Ectodermal cell (in vitro differentiated cells): ENCODE data around the gene ARRB1.

Source experiments
- H3K27ac ChIP-seq: 2 replicates; pipeline ENCODE4 v1.7.0; 2013; ENCODE audit warnings: mild to moderate bottlenecking, low read depth, low read length; ENCODE audit not compliant: insufficient read depth, poor library complexity, severe bottlenecking
- H3K27me3 ChIP-seq: 2 replicates; pipeline ENCODE4 v1.7.0; 2013; ENCODE audit warnings: mild to moderate bottlenecking, low read length; ENCODE audit not compliant: insufficient read depth, control insufficient read depth, poor library complexity, severe bottlenecking
- H3K36me3 ChIP-seq: one replicate; pipeline ENCODE4 v1.7.0; 2013; ENCODE audit warnings: low read length; ENCODE audit not compliant: control insufficient read depth, insufficient read depth
- H3K4me1 ChIP-seq: one replicate; pipeline ENCODE4 v1.7.0; 2013; ENCODE audit warnings: low read length; ENCODE audit not compliant: control insufficient read depth, insufficient read depth
- H3K4me3 ChIP-seq: 2 replicates; pipeline ENCODE4 v1.7.0; 2013; ENCODE audit warnings: low read depth, low read length, control low read depth; ENCODE audit not compliant: insufficient read depth
- H3K9me3 ChIP-seq: 2 replicates; pipeline ENCODE4 v1.7.0; 2013; ENCODE audit warnings: mild to moderate bottlenecking, low read length, moderate library complexity; ENCODE audit not compliant: control insufficient read depth
- WGBS, 2 experiments: methylation state at CpG; one replicate each; pipeline ENCODE4 v1.1.7; 2013; ENCODE audit warnings: missing lambda C conversion rate in 2 of 2; 5-methylcytosine and 5-hydroxymethylcytosine counted together

Gene ARRB1

GRCh38 chr11:75286826-75287465 is 64.5 kb downstream of the ARRB1 start:
- Histone ChIP-seq H3K27ac (no peak overlapping the region), H3K27me3 (no peaks in the 10 kb centered on the region), H3K4me1 (peaks cover 10% of the 10 kb centered on the region), H3K4me3 (no peak overlapping the region), H3K36me3 (no peaks in the 10 kb centered on the region), H3K9me3 (no peaks in the 10 kb centered on the region)
- WGBS, 2 experiments: 92 to 96% methylated on average over 14 of the region's 14 CpGs

DNA sequence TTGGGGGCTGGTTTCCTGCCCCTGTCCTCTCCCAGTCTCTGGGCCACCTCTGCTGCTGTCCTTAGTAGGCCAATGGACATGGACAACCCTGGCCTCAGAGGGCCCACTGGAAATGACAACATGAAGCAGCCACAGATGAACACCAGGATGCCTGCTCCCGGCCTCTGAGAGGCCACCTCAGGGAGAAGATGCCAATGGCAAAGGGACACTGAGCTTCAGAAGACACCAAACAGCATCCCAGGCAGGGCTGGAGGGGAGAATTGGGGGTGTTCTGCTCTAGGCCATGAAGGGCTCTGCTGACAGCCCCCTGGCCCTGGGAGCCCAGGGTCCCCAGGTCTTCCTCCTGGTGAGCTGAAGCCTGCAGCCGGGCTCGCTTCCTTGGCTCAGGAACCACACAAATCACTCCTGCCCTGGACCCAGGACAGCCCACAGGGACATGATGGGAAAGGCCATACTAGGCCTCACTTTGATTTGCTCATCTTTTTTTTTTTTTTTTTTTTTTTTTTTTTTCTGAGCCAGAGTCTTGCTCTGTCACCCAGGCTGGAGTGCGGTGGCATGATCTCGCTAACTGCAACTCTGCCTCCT is 65.6 kb downstream of the ARRB1 start:
- Histone ChIP-seq H3K27me3 (no peaks in the 10 kb centered on the region), H3K4me3 (no peak overlapping the region), H3K27ac (no peak overlapping the region), H3K36me3 (no peaks in the 10 kb centered on the region), H3K9me3 (no peaks in the 10 kb centered on the region), H3K4me1 (peaks cover 10% of the 10 kb centered on the region)
- 93 to 94% methylated on average over 5 of the region's 5 CpGs for WGBS, 2 experiments

GRCh38 chr11:75283391-75283931 is 68.0 kb downstream of the ARRB1 start:
- WGBS, 2 experiments: 76 to 85% methylated on average over 15 to 16 of the region's 16 CpGs
- Histone ChIP-seq H3K36me3 (no peaks in the 10 kb centered on the region), H3K4me1 (peaks cover 10% of the 10 kb centered on the region), H3K9me3 (no peaks in the 10 kb centered on the region), H3K27ac (no peak overlapping the region), H3K27me3 (no peaks in the 10 kb centered on the region), H3K4me3 (no peak overlapping the region)

DNA sequence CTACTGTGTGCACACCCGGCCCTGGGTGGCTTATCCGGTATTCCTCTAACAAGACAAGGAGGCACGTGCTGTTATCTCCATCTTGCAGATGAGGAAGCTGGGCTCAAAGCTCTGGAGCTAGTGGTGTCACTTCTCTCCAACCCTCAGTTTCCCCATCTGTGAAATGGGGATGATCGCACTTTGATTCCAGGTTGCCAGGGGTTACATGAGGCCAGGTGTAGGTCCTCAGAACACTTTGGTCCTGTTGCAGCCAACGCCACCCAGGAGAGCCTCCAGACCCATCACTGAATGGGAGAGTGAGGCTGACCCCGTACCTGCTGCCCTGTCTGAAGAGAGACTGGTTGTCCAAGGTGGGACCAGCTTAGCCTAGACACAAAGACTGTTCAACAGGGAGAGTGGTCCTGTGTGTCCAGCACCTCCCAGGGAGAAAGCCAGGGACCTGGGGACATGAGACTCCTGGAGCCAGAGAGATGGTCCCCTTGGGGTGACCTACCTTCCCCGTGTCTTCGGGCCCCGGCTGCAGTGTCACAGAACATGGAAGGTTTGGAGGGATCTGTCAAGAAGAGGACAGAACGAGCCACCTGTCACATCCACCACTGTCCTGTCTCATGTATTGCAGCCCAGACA is 69.9 kb downstream of the ARRB1 start:
- Histone ChIP-seq H3K36me3 (no peaks in the 10 kb centered on the region), H3K4me1 (peaks cover 10% of the 10 kb centered on the region), H3K27me3 (no peaks in the 10 kb centered on the region), H3K4me3 (no peak overlapping the region), H3K9me3 (no peaks in the 10 kb centered on the region), H3K27ac (no peak overlapping the region)
- 96% methylated on average over 10 of the region's 10 CpGs for WGBS, 2 experiments

GRCh38 chr11:75280770-75281468 is 70.5 kb downstream of the ARRB1 start:
- WGBS, 2 experiments: 93% methylated on average over 15 of the region's 15 CpGs
- Histone ChIP-seq H3K9me3 (no peaks in the 10 kb centered on the region), H3K4me1 (peaks cover 10% of the 10 kb centered on the region), H3K27me3 (no peaks in the 10 kb centered on the region), H3K27ac (no peak overlapping the region), H3K4me3 (no peak overlapping the region), H3K36me3 (no peaks in the 10 kb centered on the region)

- Histone ChIP-seq H3K27me3 (no peaks in the 10 kb centered on the region), H3K4me3 (no peak overlapping the region), H3K4me1 (peaks cover 10% of the 10 kb centered on the region), H3K9me3 (no peaks in the 10 kb centered on the region), H3K27ac (no peak overlapping the region), H3K36me3 (no peaks in the 10 kb centered on the region)
- 41 to 49% methylated on average over 9 of the region's 9 CpGs for WGBS, 2 experiments
Observed at GRCh38 chr11:75280227-75280701, 71.2 kb downstream of the ARRB1 start.

- no peak overlapping the region for H3K27ac ChIP-seq
- WGBS, 2 experiments: 72 to 76% methylated on average over 5 of the region's 5 CpGs
- no peaks in the 10 kb centered on the region for H3K9me3 ChIP-seq
- peaks cover 10% of the 10 kb centered on the region for H3K4me1 ChIP-seq
- H3K27me3 ChIP-seq: no peaks in the 10 kb centered on the region
- H3K36me3 ChIP-seq: no peaks in the 10 kb centered on the region
- H3K4me3 ChIP-seq: no peak overlapping the region
Observed at GRCh38 chr11:75279273-75279672, 72.2 kb downstream of the ARRB1 start.

DNA sequence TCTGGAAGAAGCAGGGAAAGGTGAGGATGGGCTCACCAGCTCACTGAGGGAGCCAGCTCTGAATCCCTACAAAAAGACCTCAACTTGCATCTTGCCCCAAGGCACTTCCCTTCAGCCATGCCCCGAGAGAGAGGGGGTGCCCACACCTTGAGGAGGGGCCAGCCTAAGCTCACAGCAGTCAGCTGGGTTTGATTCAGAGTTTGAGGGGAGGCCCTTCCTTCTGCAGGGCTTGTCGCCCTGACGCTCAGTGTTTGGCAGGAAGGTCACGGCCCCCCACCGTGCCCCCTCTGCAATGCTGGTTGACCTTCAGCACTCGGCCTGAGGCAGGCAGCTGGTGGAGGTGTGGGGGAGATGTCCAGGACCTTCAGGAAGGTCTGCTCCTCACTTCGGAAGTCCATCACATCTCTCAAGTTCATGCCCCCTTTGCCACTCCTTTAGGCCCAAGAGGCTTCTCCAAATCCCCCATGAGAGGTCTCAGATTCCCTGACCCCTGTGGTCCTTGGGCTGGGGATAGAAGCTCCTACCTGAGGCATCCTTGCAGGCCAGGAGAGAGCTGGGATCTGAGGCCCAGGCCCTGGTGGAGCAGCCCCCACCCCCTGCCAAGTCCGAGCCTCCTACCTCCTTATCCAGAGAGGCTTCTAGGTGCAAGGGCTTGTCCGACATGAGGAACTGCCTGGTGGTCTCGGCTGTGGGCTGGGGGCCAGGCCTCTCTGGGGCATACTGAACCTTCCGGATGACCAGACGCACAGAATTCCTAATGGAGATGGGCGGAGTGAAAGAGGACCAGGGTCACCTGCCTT is 73.3 kb downstream of the ARRB1 start:
- Histone ChIP-seq H3K4me3 (no peak overlapping the region), H3K9me3 (no peaks in the 10 kb centered on the region), H3K4me1 (no peaks in the 10 kb centered on the region), H3K27ac (no peak overlapping the region), H3K36me3 (no peaks in the 10 kb centered on the region), H3K27me3 (no peaks in the 10 kb centered on the region)
- 81 to 85% methylated on average over 13 of the region's 13 CpGs for WGBS, 2 experiments

DNA sequence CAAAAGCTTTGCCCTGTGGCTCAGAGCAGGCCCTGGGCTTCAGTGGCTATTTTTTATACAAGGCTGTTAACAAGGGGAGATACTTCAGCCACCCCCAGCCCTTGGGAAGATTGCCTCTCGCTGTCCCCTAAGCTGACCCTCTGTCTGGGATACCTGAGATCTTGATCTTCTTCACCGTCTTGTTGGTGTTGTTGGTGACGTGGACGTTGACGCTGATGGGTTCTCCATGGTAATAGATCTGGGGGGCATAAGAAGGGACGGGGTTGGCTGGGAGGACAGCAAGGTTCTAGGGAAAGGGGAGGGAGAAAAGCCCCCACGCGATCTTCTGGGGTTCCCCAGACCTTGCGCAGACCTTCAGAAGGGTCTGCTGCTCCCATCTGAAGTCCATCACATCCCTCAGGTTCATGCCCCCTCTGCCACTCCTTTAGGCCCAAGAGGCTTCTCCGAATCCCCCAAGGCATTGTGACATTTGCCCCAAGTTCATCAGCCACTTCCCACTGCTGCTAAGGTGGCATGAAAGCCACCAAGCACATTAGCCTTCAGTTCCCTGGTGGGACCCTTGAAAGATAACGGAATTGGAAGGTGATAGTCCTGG is 74.2 kb downstream of the ARRB1 start:
- H3K36me3 ChIP-seq: no peaks in the 10 kb centered on the region
- H3K4me1 ChIP-seq: no peaks in the 10 kb centered on the region
- H3K9me3 ChIP-seq: no peaks in the 10 kb centered on the region
- no peaks in the 10 kb centered on the region for H3K27me3 ChIP-seq
- no peak overlapping the region for H3K4me3 ChIP-seq
- H3K27ac ChIP-seq: no peak overlapping the region
- 95 to 96% methylated on average over 11 of the region's 11 CpGs for WGBS, 2 experiments
